Liver (tissue), 10 donors: ENCODE data around the gene GLIS1. TPM values are rescaled to one million over a fixed set of nuclear protein-coding genes. Genes with fewer than 3 reads are reported as not detected.

Source experiments
- DNase-seq: peaks from one replicate; pipeline ENCODE4 v3.0.0-alpha.2; 2017; ENCODE audit warnings: low spot score
- H3K27ac ChIP-seq, 2 donors: one replicate each; pipeline ENCODE4 v1.7.0; 2013; ENCODE audit warnings: inconsistent platforms in 2 of 2, low read length in 2 of 2, control low read depth in 1 of 2, low read depth in 1 of 2, mild to moderate bottlenecking in 1 of 2
- H3K27me3 ChIP-seq, 4 donors: one replicate each; pipeline versions ENCODE4 v1.6.1 to v1.7.0; 2013; ENCODE audit warnings: low read length in 3 of 4, inconsistent platforms in 1 of 4, mild to moderate bottlenecking in 1 of 4, moderate library complexity in 1 of 4; ENCODE audit not compliant: control insufficient read depth in 4 of 4, insufficient read depth in 4 of 4
- H3K36me3 ChIP-seq, 4 donors: one replicate each; pipeline versions ENCODE4 v1.6.1 to v1.7.0; 2013; ENCODE audit warnings: low read length in 3 of 4, mild to moderate bottlenecking in 3 of 4, low read depth in 1 of 4, moderate library complexity in 1 of 4; ENCODE audit not compliant: control insufficient read depth in 4 of 4, insufficient read depth in 3 of 4
- H3K4me1 ChIP-seq, 4 donors: one replicate each; pipeline versions ENCODE4 v1.6.1 to v1.7.0; 2013; ENCODE audit warnings: low read length in 3 of 4, mild to moderate bottlenecking in 3 of 4, moderate library complexity in 1 of 4; ENCODE audit not compliant: control insufficient read depth in 4 of 4, insufficient read depth in 4 of 4
- H3K4me3 ChIP-seq, 3 donors: one replicate each; pipeline versions ENCODE4 v1.6.1 to v1.7.0; 2013; ENCODE audit warnings: low read length in 3 of 3, control low read depth in 1 of 3, low read depth in 1 of 3, mild to moderate bottlenecking in 1 of 3
- H3K9ac ChIP-seq, 2 donors: one replicate each; pipeline ENCODE4 v1.7.0; 2013; ENCODE audit warnings: low read length in 2 of 2, mild to moderate bottlenecking in 2 of 2, moderate library complexity in 2 of 2, control low read depth in 1 of 2, low read depth in 1 of 2
- H3K9me3 ChIP-seq, 4 donors: one replicate each; pipeline versions ENCODE4 v1.6.1 to v1.7.0; 2013; ENCODE audit warnings: low read length in 3 of 4; ENCODE audit not compliant: control insufficient read depth in 4 of 4
- CTCF ChIP-seq: fragments of 150-350 bp; IDR thresholded peaks from 2 replicates; pipeline ENCODE4 v1.5.1; 2017; ENCODE audit warnings: improper control_type of control experiment, low read depth, low read length; ENCODE audit not compliant: missing input control
- FOXA1 ChIP-seq: IDR thresholded peaks from 2 replicates; pipeline ENCODE4 v1.6.1; 2016; ENCODE audit warnings: antibody characterized with exemption
- FOXA2 ChIP-seq: IDR thresholded peaks from 2 replicates; pipeline ENCODE4 v1.6.1; 2016; ENCODE audit warnings: antibody characterized with exemption
- GABPA ChIP-seq, 2 donors: IDR thresholded peaks in 1 of 2; conservative IDR thresholded peaks in 1 of 2; 2 replicates each; pipeline ENCODE4 v1.6.1; 2016; ENCODE audit warnings: antibody characterized with exemption in 2 of 2, mild to moderate bottlenecking in 1 of 2, moderate library complexity in 1 of 2
- HNF4A ChIP-seq, 2 donors: conservative IDR thresholded peaks; 2 replicates each; pipeline ENCODE4 v1.6.1; 2016; ENCODE audit warnings: antibody characterized with exemption in 2 of 2, mild to moderate bottlenecking in 2 of 2
- HNF4G ChIP-seq: IDR thresholded peaks from 2 replicates; pipeline ENCODE4 v1.6.1; 2016; ENCODE audit warnings: antibody characterized with exemption
- NR2F2 ChIP-seq: IDR thresholded peaks from 2 replicates; pipeline ENCODE4 v1.6.1; 2016; ENCODE audit warnings: antibody characterized with exemption
- REST ChIP-seq: IDR thresholded peaks from 2 replicates; pipeline ENCODE4 v1.6.1; 2016; ENCODE audit warnings: antibody characterized with exemption, mild to moderate bottlenecking
- SP1 ChIP-seq: IDR thresholded peaks from 2 replicates; pipeline ENCODE4 v1.6.1; 2018; ENCODE audit warnings: antibody characterized with exemption, mild to moderate bottlenecking
- YY1 ChIP-seq: IDR thresholded peaks from 2 replicates; pipeline ENCODE4 v1.6.1; 2016; ENCODE audit warnings: antibody characterized with exemption, mild to moderate bottlenecking
- WGBS: extraction: QIAGEN DNeasy Blood & Tissue Kit; methylation state at CpG from one replicate; pipeline ENCODE4 v1.1.7; 2013; 5-methylcytosine and 5-hydroxymethylcytosine counted together
- polyA plus RNA-seq, 2 donors: library from polyadenylated mRNA; stranded (reverse) in 1 of 2; unstranded in 1 of 2; fragments of 200-250 nt in 1 of 2; fragments of >200 nt in 1 of 2; fragmentation: Nextera tagmentation in 1 of 2; extraction: Ambion mirVana in 1 of 2; gene quantifications; one replicate each; pipeline versions ENCODE4 v1.2.1 to v1.2.3, GENCODE V29; 2013 to 2015
- small RNA-seq: library from RNA; depleted of rRNA; stranded (forward); fragments of <200 nt; gene quantifications from one replicate; pipeline ENCODE3, GENCODE V24; 2014
- total RNA-seq, 2 donors: library from RNA; depleted of rRNA; stranded (reverse); fragments of >200 nt; gene quantifications; one replicate each; pipeline ENCODE4 v1.2.3, GENCODE V29; 2014
- TF ChIP-seq, protein P1 (sequence below): IDR thresholded peaks from 2 replicates; pipeline ENCODE4 v1.6.1; 2016; ENCODE audit warnings: antibody characterized with exemption
- donor health status: healthy.
- donor health status: healthy.
- donor health status: healthy.
- donor health status: healthy.
- donor health status: healthy.

The GLIS1 gene
- total and polyA plus RNA-seq, 4 donors, result under 0.01 to 0.05 TPM; not detected in 2

DNA sequence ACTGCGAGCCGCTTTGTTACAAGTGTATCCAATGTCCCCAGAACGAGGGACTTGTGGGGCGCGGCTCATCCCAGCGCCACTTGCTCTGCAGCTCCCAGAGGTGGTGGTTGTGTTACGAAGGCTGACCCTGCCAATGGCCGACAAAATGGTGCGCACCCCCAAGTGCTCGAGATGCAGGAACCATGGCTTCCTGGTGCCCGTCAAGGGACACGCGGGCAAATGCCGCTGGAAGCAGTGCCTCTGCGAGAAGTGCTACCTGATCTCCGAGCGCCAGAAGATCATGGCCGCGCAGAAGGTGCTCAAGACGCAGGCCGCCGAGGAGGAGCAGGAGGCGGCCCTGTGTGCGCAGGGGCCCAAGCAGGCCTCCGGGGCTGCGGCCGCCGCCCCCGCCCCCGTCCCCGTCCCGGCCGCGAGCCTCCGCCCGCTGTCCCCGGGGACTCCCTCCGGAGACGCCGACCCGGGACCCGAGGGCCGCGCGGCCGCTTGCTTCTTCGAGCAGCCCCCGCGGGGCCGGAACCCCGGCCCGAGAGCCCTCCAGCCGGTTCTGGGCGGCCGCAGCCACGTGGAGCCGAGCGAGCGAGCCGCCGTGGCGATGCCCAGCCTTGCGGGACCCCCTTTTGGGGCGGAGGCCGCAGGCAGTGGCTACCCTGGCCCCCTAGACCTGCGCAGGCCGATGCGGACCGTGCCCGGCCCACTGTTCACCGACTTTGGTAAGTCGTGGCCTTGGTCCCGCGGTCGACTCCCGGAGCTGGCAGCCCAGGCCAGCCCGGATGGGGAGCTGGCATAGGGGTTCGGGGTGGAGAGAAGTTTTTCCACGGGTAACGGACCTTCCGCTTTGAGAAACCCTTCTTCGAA is 279.4 kb downstream of the GLIS1 start, which contains the start of gene DMRTB1:
TSS of gene DMRTB1 (plus strand) at position 79 of the 855 bp plus-strand sequence. CDS start at position 134, 55 bp downstream.
- no peaks in the 10 kb centered on the region for H3K4me1 ChIP-seq
- 88% methylated on average over 82 of the region's 82 CpGs for WGBS
- H3K27me3 ChIP-seq, result no peaks in the 10 kb centered on the region

GRCh38 chr1:53458634-53459033 is 280.3 kb downstream of the GLIS1 start:
- no peak overlapping the region for H3K27ac ChIP-seq
- no peak overlapping the region for H3K9ac ChIP-seq
- H3K9me3 ChIP-seq, result no peaks in the 10 kb centered on the region
- no peaks in the 10 kb centered on the region for H3K36me3 ChIP-seq
- WGBS, result 76% methylated on average over 3 of the region's 3 CpGs
- no peak for DNase-seq
- H3K4me1 ChIP-seq, result no peaks in the 10 kb centered on the region
- TF ChIP-seq GABPA (IDR thresholded peaks at IDR 0.05 in 1 of 2, conservative IDR thresholded peaks at IDR 0.05 in 1 of 2), result no peak
- TF ChIP-seq HNF4G, result no peak
- TF ChIP-seq CTCF, result no peak
- no peak for TF ChIP-seq YY1
- no peak for TF ChIP-seq REST
- TF ChIP-seq FOXA1, result no peak
- TF ChIP-seq SP1, result no peak
- TF ChIP-seq HNF4A (conservative IDR thresholded peaks at IDR 0.05), result no peak
- no peak for TF ChIP-seq FOXA2
- no peak for TF ChIP-seq NR2F2
- no peak overlapping the region for H3K4me3 ChIP-seq
- H3K27me3 ChIP-seq, result peaks cover 0 to 2% (median 0%) of the 10 kb centered on the region in 4 donors

More for the DNA sequence above, 279.4 kb downstream of the GLIS1 start, which contains the start of gene DMRTB1:
- Histone ChIP-seq H3K9me3 (no peaks in the 10 kb centered on the region), H3K36me3 (no peaks in the 10 kb centered on the region), H3K27ac (no peak within 1 kb of the TSS), H3K4me3 (no peak within 1 kb of the TSS), H3K9ac (no peak within 1 kb of the TSS)
- DNase-seq, result no peak
- TF ChIP-seq, protein P1, sequence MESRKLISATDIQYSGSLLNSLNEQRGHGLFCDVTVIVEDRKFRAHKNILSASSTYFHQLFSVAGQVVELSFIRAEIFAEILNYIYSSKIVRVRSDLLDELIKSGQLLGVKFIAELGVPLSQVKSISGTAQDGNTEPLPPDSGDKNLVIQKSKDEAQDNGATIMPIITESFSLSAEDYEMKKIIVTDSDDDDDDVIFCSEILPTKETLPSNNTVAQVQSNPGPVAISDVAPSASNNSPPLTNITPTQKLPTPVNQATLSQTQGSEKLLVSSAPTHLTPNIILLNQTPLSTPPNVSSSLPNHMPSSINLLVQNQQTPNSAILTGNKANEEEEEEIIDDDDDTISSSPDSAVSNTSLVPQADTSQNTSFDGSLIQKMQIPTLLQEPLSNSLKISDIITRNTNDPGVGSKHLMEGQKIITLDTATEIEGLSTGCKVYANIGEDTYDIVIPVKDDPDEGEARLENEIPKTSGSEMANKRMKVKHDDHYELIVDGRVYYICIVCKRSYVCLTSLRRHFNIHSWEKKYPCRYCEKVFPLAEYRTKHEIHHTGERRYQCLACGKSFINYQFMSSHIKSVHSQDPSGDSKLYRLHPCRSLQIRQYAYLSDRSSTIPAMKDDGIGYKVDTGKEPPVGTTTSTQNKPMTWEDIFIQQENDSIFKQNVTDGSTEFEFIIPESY, result no peak

Small RNAs within 50 kb of the gene (small RNA-seq; reads per million reads assigned to genes)
- gene RF00418 (not detected), gene RNU7-95P (not detected)

Other genes with a start within 250 kb of the GLIS1 start
- gene NDC1, start 99.1 kb upstream of the GLIS1 start, total RNA-seq, result 10 to 100 TPM in 1 of 2 donors, 1 to 10 TPM in 1; 7.0 to 17.9 TPM
- 1 to 10 TPM; 2.2 to 4.6 TPM for gene NDC1, start 99.1 kb upstream of the GLIS1 start, polyA plus RNA-seq
- 10 to 100 TPM; 19.9 to 29.6 TPM for gene YIPF1, start 150.6 kb upstream of the GLIS1 start, total RNA-seq
- 10 to 100 TPM; 28.0 to 28.2 TPM for gene YIPF1, start 150.6 kb upstream of the GLIS1 start, polyA plus RNA-seq
- 100 to 1,000 TPM in 1 of 2 donors, 10 to 100 TPM in 1; 36.5 to 155 TPM for gene DIO1, start 155.0 kb upstream of the GLIS1 start, total RNA-seq
- gene DIO1, start 155.0 kb upstream of the GLIS1 start, polyA plus RNA-seq, result 100 to 1,000 TPM in 1 of 2 donors, 10 to 100 TPM in 1; 23.9 to 176 TPM
- 10 to 100 TPM; 13.0 to 18.3 TPM for gene IFT25, start 206.5 kb upstream of the GLIS1 start, total RNA-seq
- 10 to 100 TPM in 1 of 2 donors, 1 to 10 TPM in 1; 8.6 to 37.4 TPM for gene IFT25, start 206.5 kb upstream of the GLIS1 start, polyA plus RNA-seq
- 10 to 100 TPM in 1 of 2 donors, 1 to 10 TPM in 1; 9.8 to 10.4 TPM for gene LRRC42, start 207.2 kb upstream of the GLIS1 start, total RNA-seq
- 10 to 100 TPM; 11.4 to 14.8 TPM for gene LRRC42, start 207.2 kb upstream of the GLIS1 start, polyA plus RNA-seq